Calu3 (cell line): Measurements from ENCODE around the gene B9D2. TPM values are rescaled to one million over a fixed set of nuclear protein-coding genes. Genes with fewer than 3 reads are reported as not detected.
A peak's percentile ranks its signal among the peaks of the same experiment; 100 is the strongest.

ENCODE experiments used
- BruUV-seq: library from RNA; stranded (reverse); fragments of 400-500 nt; replicated peaks from 2 replicates; lab custom pipeline; 2021; lab: Mats Ljungman, UMichigan
- CTCF ChIA-PET: fragments of 300-600 bp; sonication (Branson Sonifier 250); formaldehyde crosslinking; loops from one replicate; lab custom pipeline; 2022; ENCODE audit warnings: antibody characterized with exemption; lab: Charles Lee
- DNase-seq: peaks from one replicate; pipeline ENCODE4 v3.0.0; 2022
- H3K27ac Mint-ChIP-seq: one replicate; pipeline ENCODE4 v1.8.0; 2022; ENCODE audit warnings: mixed read lengths; ENCODE audit not compliant: unreplicated experiment
- H3K27me3 Mint-ChIP-seq: one replicate; pipeline ENCODE4 v1.8.0; 2022; ENCODE audit warnings: mixed read lengths; ENCODE audit not compliant: unreplicated experiment
- H3K36me3 Mint-ChIP-seq: one replicate; pipeline ENCODE4 v1.8.0; 2022; ENCODE audit warnings: mild to moderate bottlenecking, moderate library complexity, mixed read lengths; ENCODE audit not compliant: insufficient read depth, unreplicated experiment
- H3K4me1 Mint-ChIP-seq: one replicate; pipeline ENCODE4 v1.8.0; 2022; ENCODE audit warnings: mild to moderate bottlenecking, low read depth, mixed read lengths; ENCODE audit not compliant: unreplicated experiment
- H3K4me3 Mint-ChIP-seq: one replicate; pipeline ENCODE4 v1.8.0; 2022; ENCODE audit warnings: mild to moderate bottlenecking, low read depth, moderate library complexity, mixed read lengths; ENCODE audit not compliant: unreplicated experiment
- H3K9me3 Mint-ChIP-seq: one replicate; pipeline ENCODE4 v1.8.0; 2022; ENCODE audit warnings: low read depth, mixed read lengths; ENCODE audit not compliant: unreplicated experiment
- CTCF ChIP-seq: fragments of 200-600 bp; IDR thresholded peaks from one replicate; pipeline ENCODE4 v1.8.0; 2022; ENCODE audit warnings: antibody characterized with exemption; ENCODE audit not compliant: unreplicated experiment
- intact Hi-C: fragments of 100-400 bp; cut with micrococcal nuclease; formaldehyde crosslinking; loops from one replicate; pipeline ENCODE4 v1.10.0; 2022; ENCODE audit not compliant: unreplicated experiment
- total RNA-seq: library from RNA; stranded (reverse); gene quantifications from 2 replicates; pipeline ENCODE4 v1.2.3, GENCODE V29; 2022

B9D2 gene
- total RNA-seq, 1 experiment from 2014 or later = 6.4 TPM

- intact Hi-C loops = no loop called here
- Mint-ChIP-seq H3K27ac (no peak overlapping the region), H3K27me3 (no peaks in the 10 kb centered on the region), H3K9me3 (no peaks in the 10 kb centered on the region), H3K4me3 (no peak overlapping the region), H3K4me1 (peaks cover 19% of the 10 kb centered on the region), H3K36me3 (peaks cover 45% of the 10 kb centered on the region)
- BruUV-seq = no TSS peak
- CTCF ChIA-PET = no interaction called here
- no peak for DNase-seq
- TF ChIP-seq CTCF = no peak
Measured at GRCh38 chr19:41330481-41330880, 33.5 kb downstream of the B9D2 start.

GRCh38 chr19:41328842-41329225, 35.1 kb downstream of the B9D2 start:
- Mint-ChIP-seq H3K4me1 (peaks cover 36% of the 10 kb centered on the region), H3K4me3 (no peak overlapping the region), H3K36me3 (peaks cover 62% of the 10 kb centered on the region), H3K27ac (no peak overlapping the region), H3K9me3 (no peaks in the 10 kb centered on the region), H3K27me3 (no peaks in the 10 kb centered on the region)
- CTCF ChIA-PET = interaction anchor here (0.6 to 1.0 kb wide), 3 partner anchors 20 to 603 kb away, joined by 3 to 4 read pairs (median 3); no protein-coding TSS in a partner anchor
- DNase-seq = no peak
- TF ChIP-seq CTCF = no peak
- no TSS peak for BruUV-seq
- intact Hi-C loops = no loop called here

- peaks cover 67% of the 10 kb centered on the region for H3K36me3 Mint-ChIP-seq
- H3K4me3 Mint-ChIP-seq = peak overlapping the region; percentile 63
- no peak for TF ChIP-seq CTCF
- intact Hi-C loops = no loop called here
- no TSS peak for BruUV-seq
- CTCF ChIA-PET = interaction anchor here (0.6 to 1.0 kb wide), 3 partner anchors 20 to 354 kb away, joined by 3 read pairs; no protein-coding TSS in a partner anchor
- DNase-seq = no peak
- peaks cover 41% of the 10 kb centered on the region for H3K4me1 Mint-ChIP-seq
- peak overlapping the region; percentile 32 for H3K27ac Mint-ChIP-seq
- H3K27me3 Mint-ChIP-seq = no peaks in the 10 kb centered on the region
- no peaks in the 10 kb centered on the region for H3K9me3 Mint-ChIP-seq
Measured at GRCh38 chr19:41328157-41328841, 35.6 kb downstream of the B9D2 start.

- DNase-seq = peak; percentile 87
- Mint-ChIP-seq H3K9me3 (no peaks in the 10 kb centered on the region), H3K4me3 (peak overlapping the region; percentile 63), H3K27me3 (no peaks in the 10 kb centered on the region), H3K4me1 (peaks cover 47% of the 10 kb centered on the region), H3K27ac (peak overlapping the region; percentile 32), H3K36me3 (peaks cover 73% of the 10 kb centered on the region)
- intact Hi-C loops = no loop called here
- BruUV-seq = no TSS peak
- TF ChIP-seq CTCF = no peak
- CTCF ChIA-PET = interaction anchor here (0.6 to 1.3 kb wide), 3 partner anchors 25 to 355 kb away, joined by 3 to 4 read pairs (median 4); no protein-coding TSS in a partner anchor
Measured at GRCh38 chr19:41327576-41328156, 36.3 kb downstream of the B9D2 start.
